Activated B cell treated with CpG ODN at 0.5 μM for 24 hours (primary cell): Measurements from ENCODE around the gene MAPKAPK3. TPM values are rescaled to one million over a fixed set of nuclear protein-coding genes. Genes with fewer than 3 reads are reported as not detected.

Experiments
- ATAC-seq: fragments of 200-7000 bp; cut with Tn5 transposase; one replicate; pipeline ENCODE4 v1.10.0; 2021; ENCODE audit warnings: low read depth, mild to moderate bottlenecking, moderate library complexity
- CTCF ChIA-PET: fragments of 350-600 bp; sonication (Branson Sonifier 250); formaldehyde crosslinking; loops from one replicate; lab custom pipeline; 2021; ENCODE audit warnings: antibody characterized with exemption; lab: Charles Lee
- POLR2A ChIA-PET: fragments of 350-600 bp; sonication (Branson Sonifier 250); formaldehyde crosslinking; loops from one replicate; lab custom pipeline; 2021; ENCODE audit warnings: antibody characterized with exemption; lab: Charles Lee
- DNase-seq: peaks from one replicate; pipeline ENCODE4 v3.0.0; 2022
- H3K27ac Mint-ChIP-seq: one replicate; pipeline ENCODE4 v1.8.0; 2020; ENCODE audit warnings: mixed read lengths
- H3K27me3 Mint-ChIP-seq: one replicate; pipeline ENCODE4 v1.8.0; 2021; ENCODE audit warnings: mixed read lengths
- H3K36me3 Mint-ChIP-seq: one replicate; pipeline ENCODE4 v1.8.0; 2021; ENCODE audit warnings: low read depth, mixed read lengths
- H3K4me1 Mint-ChIP-seq: one replicate; pipeline ENCODE4 v1.8.0; 2021; ENCODE audit warnings: mixed read lengths
- H3K4me3 Mint-ChIP-seq: one replicate; pipeline ENCODE4 v1.8.0; 2020; ENCODE audit warnings: mild to moderate bottlenecking, mixed read lengths
- H3K9me3 Mint-ChIP-seq: one replicate; pipeline ENCODE4 v1.8.0; 2020; ENCODE audit warnings: mixed read lengths
- CTCF ChIP-seq: fragments of 200-600 bp; IDR thresholded peaks from one replicate; pipeline ENCODE4 v1.8.0; 2022; ENCODE audit warnings: antibody characterized with exemption, mild to moderate bottlenecking
- intact Hi-C: fragments of 100-400 bp; cut with micrococcal nuclease; formaldehyde crosslinking; loops from one replicate; pipeline ENCODE4 v1.15.1; 2024
- total RNA-seq: library from RNA; stranded (reverse); gene quantifications from 2 replicates; pipeline ENCODE4 v1.2.3, GENCODE V29; 2022

The MAPKAPK3 gene
- total RNA-seq, 1 donor from 2014 or later = 18.2 TPM

DNA sequence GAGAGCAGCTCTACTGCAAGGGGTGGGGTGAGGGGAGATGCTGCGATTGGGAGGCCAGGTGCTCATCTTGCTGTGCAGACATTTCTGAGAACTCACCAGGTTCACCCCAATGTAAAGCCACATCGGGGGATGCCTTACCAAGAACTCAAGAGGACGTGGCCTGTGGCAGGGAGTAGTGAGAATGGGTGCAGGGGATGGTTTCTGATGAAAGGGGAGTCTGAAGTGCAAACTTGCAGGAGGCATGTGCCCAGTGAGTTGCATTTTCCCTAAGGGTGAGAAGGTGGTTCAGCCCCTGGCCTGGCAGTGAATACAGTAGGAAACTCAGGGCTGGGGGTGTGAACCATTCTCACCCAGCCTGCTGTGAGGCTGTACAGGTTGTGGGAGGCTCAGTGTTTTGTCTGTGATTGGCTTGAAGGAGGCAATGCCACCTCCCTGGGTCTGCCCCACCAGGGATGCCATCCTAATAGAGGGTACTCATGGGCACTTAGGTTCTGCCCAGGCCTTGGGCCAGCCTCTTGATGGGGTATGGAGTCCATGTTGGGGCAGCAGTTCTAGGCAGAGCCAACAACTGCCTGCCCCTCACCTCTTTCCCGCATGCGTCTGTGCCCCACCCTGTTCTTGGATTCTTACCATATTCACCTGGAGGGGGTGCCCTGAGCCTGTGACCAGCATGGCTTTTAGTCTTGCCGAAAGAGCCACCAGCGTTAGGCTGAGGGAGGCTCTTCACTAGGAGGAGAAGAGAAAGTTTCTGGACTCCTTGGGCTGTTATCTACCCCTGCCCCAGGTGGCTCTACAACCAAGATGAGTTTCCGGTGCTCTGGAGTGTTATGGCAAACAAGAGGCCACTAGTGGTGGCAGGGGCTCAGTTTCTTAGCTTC, 43.1 kb upstream of the MAPKAPK3 start:
- intact Hi-C loops = loop anchor here (5.0 kb wide), 1 partner anchor 798 kb away; no protein-coding TSS in a partner anchor
- Mint-ChIP-seq H3K4me1 (peaks cover 17% of the 10 kb centered on the region), H3K27me3 (no peaks in the 10 kb centered on the region), H3K27ac (no peak overlapping the region), H3K9me3 (no peaks in the 10 kb centered on the region), H3K4me3 (no peak overlapping the region), H3K36me3 (peaks cover 25% of the 10 kb centered on the region)
- DNase-seq (no peak), ATAC-seq (no peak)
- ChIA-PET POLR2A (interaction anchor here (6.9 kb wide), 1 partner anchor 38 kb away, joined by 125 read pairs; the partner anchor contains the start of gene CISH), CTCF (interaction anchor here (9.9 kb wide), 1 partner anchor 39 kb away, joined by 245 read pairs; the partner anchor contains the start of genes CISH and MAPKAPK3)
- no peak for TF ChIP-seq CTCF

DNA sequence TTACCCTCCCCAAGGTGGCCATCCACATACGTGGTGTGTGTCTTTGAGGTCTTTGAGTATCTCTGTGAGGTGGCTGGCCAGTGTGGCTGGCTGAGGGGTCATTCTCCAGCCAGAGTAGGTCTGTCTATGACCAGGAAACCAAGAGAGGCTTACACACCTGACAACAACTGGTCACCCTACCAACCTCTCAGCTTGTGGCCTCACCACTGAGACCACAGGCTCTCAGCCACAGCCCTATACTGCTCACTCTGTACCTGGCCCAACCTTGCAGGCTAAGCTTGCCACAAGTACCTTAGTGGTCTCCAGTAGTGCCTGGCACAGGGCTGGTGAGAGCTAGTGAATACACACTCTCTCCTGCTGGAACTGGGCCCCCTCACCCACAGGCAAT, 42.5 kb upstream of the MAPKAPK3 start:
- POLR2A ChIA-PET = no interaction called here
- no peaks in the 10 kb centered on the region for H3K27me3 Mint-ChIP-seq
- no peak for TF ChIP-seq CTCF
- ATAC-seq (no peak), DNase-seq (no peak)
- intact Hi-C loops = loop anchor here (5.0 kb wide), 1 partner anchor 798 kb away; no protein-coding TSS in a partner anchor
- H3K9me3 Mint-ChIP-seq = no peaks in the 10 kb centered on the region
- H3K4me3 Mint-ChIP-seq = no peak overlapping the region
- peaks cover 27% of the 10 kb centered on the region for H3K36me3 Mint-ChIP-seq
- CTCF ChIA-PET = interaction anchor here (9.9 kb wide), 1 partner anchor 39 kb away, joined by 245 read pairs; the partner anchor contains the start of genes CISH and MAPKAPK3
- H3K4me1 Mint-ChIP-seq = peaks cover 15% of the 10 kb centered on the region
- H3K27ac Mint-ChIP-seq = no peak overlapping the region

DNA sequence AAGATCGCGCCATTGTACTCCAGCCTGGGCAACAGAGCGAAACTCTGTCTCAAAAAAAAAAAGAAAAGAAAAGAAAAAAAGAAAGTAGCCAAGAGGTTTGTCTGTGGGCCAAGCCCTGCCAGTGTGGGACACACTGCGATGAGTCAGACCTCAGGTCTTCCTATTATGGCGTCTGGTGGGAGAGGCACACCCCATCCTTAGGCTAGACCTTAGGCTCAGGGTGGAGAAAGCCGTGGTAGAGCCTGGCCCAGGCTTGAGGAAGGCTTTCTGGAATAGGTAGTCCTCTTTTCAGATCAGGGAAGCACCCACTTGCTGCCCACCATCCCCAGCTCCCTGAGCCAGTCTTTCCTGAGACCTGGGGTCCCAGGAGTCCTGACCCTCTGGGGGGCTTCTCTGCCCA, 41.6 kb upstream of the MAPKAPK3 start:
- H3K4me1 Mint-ChIP-seq = peaks cover 7% of the 10 kb centered on the region
- intact Hi-C loops = no loop called here
- no peak overlapping the region for H3K27ac Mint-ChIP-seq
- no peak for TF ChIP-seq CTCF
- no peak overlapping the region for H3K4me3 Mint-ChIP-seq
- no peaks in the 10 kb centered on the region for H3K27me3 Mint-ChIP-seq
- CTCF ChIA-PET = interaction anchor here (9.9 kb wide), 1 partner anchor 38 kb away, joined by 245 read pairs; the partner anchor contains the start of genes CISH and MAPKAPK3
- POLR2A ChIA-PET = no interaction called here
- H3K36me3 Mint-ChIP-seq = peaks cover 30% of the 10 kb centered on the region
- H3K9me3 Mint-ChIP-seq = no peaks in the 10 kb centered on the region
- ATAC-seq (no peak), DNase-seq (no peak)

GRCh38 chr3:50577348-50577747, 39.6 kb upstream of the MAPKAPK3 start:
- POLR2A ChIA-PET = interaction anchor here (1.8 kb wide), 1 partner anchor 34 kb away, joined by 4 read pairs; the partner anchor contains the start of gene CISH
- no peak for TF ChIP-seq CTCF
- H3K36me3 Mint-ChIP-seq = peaks cover 39% of the 10 kb centered on the region
- no peak overlapping the region for H3K4me3 Mint-ChIP-seq
- CTCF ChIA-PET = no interaction called here
- H3K27me3 Mint-ChIP-seq = no peaks in the 10 kb centered on the region
- DNase-seq (no peak), ATAC-seq (no peak)
- no peak overlapping the region for H3K27ac Mint-ChIP-seq
- no peaks in the 10 kb centered on the region for H3K4me1 Mint-ChIP-seq
- no peaks in the 10 kb centered on the region for H3K9me3 Mint-ChIP-seq
- intact Hi-C loops = no loop called here
